Activated effector memory CD4-positive, alpha-beta T cell treated with anti-CD3 and anti-CD28 coated beads, Interleukin-2, amount 50 U/mL, for 16 hours (primary cell): ENCODE data around the gene RAB5B.
A peak's percentile ranks its signal among the peaks of the same experiment; 100 is the strongest.
"Not testable (repeated sequence)": the region's sequence is repeated elsewhere in the genome, so short reads cannot be mapped to it uniquely, and the experiment has no call there.

Experiments
- DNase-seq: peaks from one replicate; pipeline ENCODE4 v3.0.0-alpha.2; 2020

RAB5B gene

GRCh38 chr12:56020423-56021184 lies 46.7 kb downstream of the RAB5B start, which contains the start of gene IKZF4:
Gene IKZF4, plus strand, starts transcription at chr12:56021043. Its CDS starts 451 bp downstream, at chr12:56021494.
- no peak for DNase-seq

GRCh38 chr12:56021889-56022497 lies 48.1 kb downstream of the RAB5B start:
- no peak for DNase-seq

- no peak for DNase-seq
These were observed 54.8 kb downstream of the RAB5B start for GRCh38 chr12:56028511-56029165.

- no peak for DNase-seq
These were observed 55.3 kb downstream of the RAB5B start for GRCh38 chr12:56029166-56029519.

- DNase-seq, result peak; percentile 76
These were observed 55.9 kb downstream of the RAB5B start for GRCh38 chr12:56029666-56030293.

GRCh38 chr12:56031987-56032386 lies 58.1 kb downstream of the RAB5B start:
- DNase-seq, result peak; percentile 76

- peak; percentile 72 for DNase-seq
These were observed 60.9 kb downstream of the RAB5B start for GRCh38 chr12:56034586-56035332.

- no peak for DNase-seq
These were observed 63.3 kb downstream of the RAB5B start for GRCh38 chr12:56037161-56037560.

- DNase-seq, result no peak
These were observed 64.3 kb downstream of the RAB5B start for GRCh38 chr12:56038022-56038655.

GRCh38 chr12:56040151-56040550 lies 66.3 kb downstream of the RAB5B start:
- peak; percentile 67 for DNase-seq

GRCh38 chr12:56040963-56041551 lies 67.2 kb downstream of the RAB5B start:
- DNase-seq, result peak; percentile 64

- DNase-seq, result peak; percentile 96
These were observed 67.9 kb downstream of the RAB5B start, which contains the start of gene RPS26 for GRCh38 chr12:56041552-56042429. Gene RPS26, plus strand, starts transcription at chr12:56041918. Its CDS starts 249 bp downstream, at chr12:56042167.

- DNase-seq, result not testable (repeated sequence)
These were observed 68.5 kb downstream of the RAB5B start for GRCh38 chr12:56042430-56042813.

- DNase-seq, result no peak
These were observed 69.0 kb downstream of the RAB5B start for GRCh38 chr12:56042843-56043242.
